ENCODE results near the gene SERPINB5. TPM values are rescaled to one million over a fixed set of nuclear protein-coding genes. Genes with fewer than 3 reads are reported as not detected.
"Not testable (repeated sequence)": the region's sequence is repeated elsewhere in the genome, so short reads cannot be mapped to it uniquely, and the experiment has no call there.

Gene SERPINB5
- polyA plus RNA-seq, 4 donors = 0.22 to 13.2 (median 6.8) TPM

GRCh38 chr18:63452751-63453150, 24.0 kb upstream of the SERPINB5 start:
- not testable (repeated sequence) for FAIRE-seq; H3K9me3 ChIP-seq (ENCODE audit: control insufficient read depth in 2 of 2, insufficient read depth in 1 of 2, low read depth in 1 of 2, low read length in 1 of 2); H3K27me3 ChIP-seq (ENCODE audit: control insufficient read depth in 3 of 3, insufficient read depth in 3 of 3, low read length in 3 of 3); H3K4me3 ChIP-seq (ENCODE audit: low read depth in 1 of 3, low read length in 3 of 3); H3K36me3 ChIP-seq (ENCODE audit: control insufficient read depth in 3 of 3, insufficient read depth in 2 of 3, low read depth in 1 of 3, low read length in 3 of 3)
- 26 to 70% (median 39%) methylated on average over 5 of the region's 5 CpGs for WGBS, 3 donors
- Histone ChIP-seq H3K27ac (ENCODE audit: low read depth in 1 of 3, low read length in 2 of 3) (peak overlapping the region in 2 of 3 donors; percentile 65 to 66), H3K4me1 (ENCODE audit: control insufficient read depth in 3 of 3, insufficient read depth in 2 of 3, low read depth in 1 of 3, low read length in 2 of 3) (peaks cover 4 to 36% (median 8%) of the 10 kb centered on the region in 3 donors)
- DNase-seq = peak in 1 of 2 donors; percentile 51

GRCh38 chr18:63454497-63454896, 22.3 kb upstream of the SERPINB5 start:
- H3K4me3 ChIP-seq (ENCODE audit: low read depth in 1 of 3, low read length in 3 of 3) = no peak overlapping the region
- WGBS, 3 donors = 27 to 62% (median 44%) methylated on average over 8 of the region's 8 CpGs
- no peak for FAIRE-seq
- no peaks in the 10 kb centered on the region for H3K36me3 ChIP-seq (ENCODE audit: control insufficient read depth in 3 of 3, insufficient read depth in 2 of 3, low read depth in 1 of 3, low read length in 3 of 3)
- peaks cover 4 to 36% (median 8%) of the 10 kb centered on the region in 3 donors for H3K4me1 ChIP-seq (ENCODE audit: control insufficient read depth in 3 of 3, insufficient read depth in 2 of 3, low read depth in 1 of 3, low read length in 2 of 3)
- DNase-seq = peak in 1 of 2 donors; percentile 52
- H3K9me3 ChIP-seq (ENCODE audit: control insufficient read depth in 2 of 2, insufficient read depth in 1 of 2, low read depth in 1 of 2, low read length in 1 of 2) = peaks cover 0 to 2% of the 10 kb centered on the region in 2 donors
- H3K27ac ChIP-seq (ENCODE audit: low read depth in 1 of 3, low read length in 2 of 3) = no peak overlapping the region
- H3K27me3 ChIP-seq (ENCODE audit: control insufficient read depth in 3 of 3, insufficient read depth in 3 of 3, low read length in 3 of 3) = no peaks in the 10 kb centered on the region

- Histone ChIP-seq H3K27me3 (ENCODE audit: control insufficient read depth in 3 of 3, insufficient read depth in 3 of 3, low read length in 3 of 3) (no peaks in the 10 kb centered on the region), H3K9me3 (ENCODE audit: control insufficient read depth in 2 of 2, insufficient read depth in 1 of 2, low read depth in 1 of 2, low read length in 1 of 2) (no peaks in the 10 kb centered on the region), H3K27ac (ENCODE audit: low read depth in 1 of 3, low read length in 2 of 3) (no peak overlapping the region), H3K36me3 (ENCODE audit: control insufficient read depth in 3 of 3, insufficient read depth in 2 of 3, low read depth in 1 of 3, low read length in 3 of 3) (no peaks in the 10 kb centered on the region), H3K4me3 (ENCODE audit: low read depth in 1 of 3, low read length in 3 of 3) (no peak overlapping the region), H3K4me1 (ENCODE audit: control insufficient read depth in 3 of 3, insufficient read depth in 2 of 3, low read depth in 1 of 3, low read length in 2 of 3) (peaks cover 4 to 19% (median 8%) of the 10 kb centered on the region in 3 donors)
- DNase-seq (peak in 1 of 2 donors; percentile 86), FAIRE-seq (no peak)
- 7 to 62% (median 39%) methylated on average over 6 of the region's 6 CpGs for WGBS, 3 donors
These were observed 18.8 kb upstream of the SERPINB5 start for GRCh38 chr18:63457977-63458376.

GRCh38 chr18:63460414-63460813, 16.3 kb upstream of the SERPINB5 start:
- WGBS, 3 donors = 78 to 93% (median 79%) methylated on average over 1 of the region's 1 CpG
- Histone ChIP-seq H3K27me3 (ENCODE audit: control insufficient read depth in 3 of 3, insufficient read depth in 3 of 3, low read length in 3 of 3) (no peaks in the 10 kb centered on the region), H3K4me1 (ENCODE audit: control insufficient read depth in 3 of 3, insufficient read depth in 2 of 3, low read depth in 1 of 3, low read length in 2 of 3) (peaks cover 0 to 4% (median 0%) of the 10 kb centered on the region in 3 donors), H3K9me3 (ENCODE audit: control insufficient read depth in 2 of 2, insufficient read depth in 1 of 2, low read depth in 1 of 2, low read length in 1 of 2) (no peaks in the 10 kb centered on the region), H3K27ac (ENCODE audit: low read depth in 1 of 3, low read length in 2 of 3) (no peak overlapping the region), H3K4me3 (ENCODE audit: low read depth in 1 of 3, low read length in 3 of 3) (no peak overlapping the region), H3K36me3 (ENCODE audit: control insufficient read depth in 3 of 3, insufficient read depth in 2 of 3, low read depth in 1 of 3, low read length in 3 of 3) (no peaks in the 10 kb centered on the region)
- no peak for DNase-seq
- peak; percentile 10 for FAIRE-seq

GRCh38 chr18:63464434-63464833, 12.3 kb upstream of the SERPINB5 start:
- H3K27me3 ChIP-seq (ENCODE audit: control insufficient read depth in 3 of 3, insufficient read depth in 3 of 3, low read length in 3 of 3) = no peaks in the 10 kb centered on the region
- no peaks in the 10 kb centered on the region for H3K36me3 ChIP-seq (ENCODE audit: control insufficient read depth in 3 of 3, insufficient read depth in 2 of 3, low read depth in 1 of 3, low read length in 3 of 3)
- no peak overlapping the region for H3K4me3 ChIP-seq (ENCODE audit: low read depth in 1 of 3, low read length in 3 of 3)
- WGBS, 3 donors = 84 to 99% (median 89%) methylated on average over 2 of the region's 2 CpGs
- DNase-seq = no peak
- H3K27ac ChIP-seq (ENCODE audit: low read depth in 1 of 3, low read length in 2 of 3) = no peak overlapping the region
- H3K9me3 ChIP-seq (ENCODE audit: control insufficient read depth in 2 of 2, insufficient read depth in 1 of 2, low read depth in 1 of 2, low read length in 1 of 2) = no peaks in the 10 kb centered on the region
- no peaks in the 10 kb centered on the region for H3K4me1 ChIP-seq (ENCODE audit: control insufficient read depth in 3 of 3, insufficient read depth in 2 of 3, low read depth in 1 of 3, low read length in 2 of 3)
- no peak for FAIRE-seq

GRCh38 chr18:63465059-63465458, 11.7 kb upstream of the SERPINB5 start:
- FAIRE-seq (no peak), DNase-seq (no peak)
- no peaks in the 10 kb centered on the region for H3K36me3 ChIP-seq (ENCODE audit: control insufficient read depth in 3 of 3, insufficient read depth in 2 of 3, low read depth in 1 of 3, low read length in 3 of 3)
- H3K4me1 ChIP-seq (ENCODE audit: control insufficient read depth in 3 of 3, insufficient read depth in 2 of 3, low read depth in 1 of 3, low read length in 2 of 3) = no peaks in the 10 kb centered on the region
- H3K27me3 ChIP-seq (ENCODE audit: control insufficient read depth in 3 of 3, insufficient read depth in 3 of 3, low read length in 3 of 3) = no peaks in the 10 kb centered on the region
- H3K27ac ChIP-seq (ENCODE audit: low read depth in 1 of 3, low read length in 2 of 3) = no peak overlapping the region
- H3K9me3 ChIP-seq (ENCODE audit: control insufficient read depth in 2 of 2, insufficient read depth in 1 of 2, low read depth in 1 of 2, low read length in 1 of 2) = no peaks in the 10 kb centered on the region
- 68 to 88% (median 72%) methylated on average over 2 of the region's 2 CpGs for WGBS, 3 donors
- no peak overlapping the region for H3K4me3 ChIP-seq (ENCODE audit: low read depth in 1 of 3, low read length in 3 of 3)

GRCh38 chr18:63467699-63468098, 9.1 kb upstream of the SERPINB5 start:
- DNase-seq (no peak), FAIRE-seq (no peak)
- Histone ChIP-seq H3K9me3 (ENCODE audit: control insufficient read depth in 2 of 2, insufficient read depth in 1 of 2, low read depth in 1 of 2, low read length in 1 of 2) (no peaks in the 10 kb centered on the region), H3K27ac (ENCODE audit: low read depth in 1 of 3, low read length in 2 of 3) (no peak overlapping the region), H3K4me1 (ENCODE audit: control insufficient read depth in 3 of 3, insufficient read depth in 2 of 3, low read depth in 1 of 3, low read length in 2 of 3) (no peaks in the 10 kb centered on the region), H3K27me3 (ENCODE audit: control insufficient read depth in 3 of 3, insufficient read depth in 3 of 3, low read length in 3 of 3) (no peaks in the 10 kb centered on the region), H3K4me3 (ENCODE audit: low read depth in 1 of 3, low read length in 3 of 3) (no peak overlapping the region), H3K36me3 (ENCODE audit: control insufficient read depth in 3 of 3, insufficient read depth in 2 of 3, low read depth in 1 of 3, low read length in 3 of 3) (no peaks in the 10 kb centered on the region)
- WGBS, 3 donors = 71 to 83% (median 80%) methylated on average over 4 of the region's 4 CpGs

GRCh38 chr18:63468575-63468974, 8.2 kb upstream of the SERPINB5 start:
- no peaks in the 10 kb centered on the region for H3K9me3 ChIP-seq (ENCODE audit: control insufficient read depth in 2 of 2, insufficient read depth in 1 of 2, low read depth in 1 of 2, low read length in 1 of 2)
- WGBS, 3 donors = 89 to 97% (median 96%) methylated on average over 3 of the region's 3 CpGs
- DNase-seq = no peak
- no peaks in the 10 kb centered on the region for H3K36me3 ChIP-seq (ENCODE audit: control insufficient read depth in 3 of 3, insufficient read depth in 2 of 3, low read depth in 1 of 3, low read length in 3 of 3)
- FAIRE-seq = no peak
- H3K4me3 ChIP-seq (ENCODE audit: low read depth in 1 of 3, low read length in 3 of 3) = no peak overlapping the region
- no peaks in the 10 kb centered on the region for H3K27me3 ChIP-seq (ENCODE audit: control insufficient read depth in 3 of 3, insufficient read depth in 3 of 3, low read length in 3 of 3)
- H3K4me1 ChIP-seq (ENCODE audit: control insufficient read depth in 3 of 3, insufficient read depth in 2 of 3, low read depth in 1 of 3, low read length in 2 of 3) = no peaks in the 10 kb centered on the region
- no peak overlapping the region for H3K27ac ChIP-seq (ENCODE audit: low read depth in 1 of 3, low read length in 2 of 3)

- Histone ChIP-seq H3K36me3 (ENCODE audit: control insufficient read depth in 3 of 3, insufficient read depth in 2 of 3, low read depth in 1 of 3, low read length in 3 of 3) (no peaks in the 10 kb centered on the region), H3K27ac (ENCODE audit: low read depth in 1 of 3, low read length in 2 of 3) (no peak overlapping the region), H3K4me1 (ENCODE audit: control insufficient read depth in 3 of 3, insufficient read depth in 2 of 3, low read depth in 1 of 3, low read length in 2 of 3) (no peaks in the 10 kb centered on the region), H3K27me3 (ENCODE audit: control insufficient read depth in 3 of 3, insufficient read depth in 3 of 3, low read length in 3 of 3) (no peaks in the 10 kb centered on the region), H3K4me3 (ENCODE audit: low read depth in 1 of 3, low read length in 3 of 3) (no peak overlapping the region), H3K9me3 (ENCODE audit: control insufficient read depth in 2 of 2, insufficient read depth in 1 of 2, low read depth in 1 of 2, low read length in 1 of 2) (no peaks in the 10 kb centered on the region)
- FAIRE-seq = no peak
- DNase-seq = no peak
- WGBS, 3 donors = 89 to 92% (median 90%) methylated on average over 11 to 12 of the region's 12 CpGs
These were observed 6.0 kb upstream of the SERPINB5 start for GRCh38 chr18:63470751-63471150.

All from small intestine (tissue), 7 donors.